Measurements from ENCODE around the gene GPC1.
"Not testable (repeated sequence)": the region's sequence is repeated elsewhere in the genome, so short reads cannot be mapped to it uniquely, and the experiment has no call there.

The GPC1 gene

DNA sequence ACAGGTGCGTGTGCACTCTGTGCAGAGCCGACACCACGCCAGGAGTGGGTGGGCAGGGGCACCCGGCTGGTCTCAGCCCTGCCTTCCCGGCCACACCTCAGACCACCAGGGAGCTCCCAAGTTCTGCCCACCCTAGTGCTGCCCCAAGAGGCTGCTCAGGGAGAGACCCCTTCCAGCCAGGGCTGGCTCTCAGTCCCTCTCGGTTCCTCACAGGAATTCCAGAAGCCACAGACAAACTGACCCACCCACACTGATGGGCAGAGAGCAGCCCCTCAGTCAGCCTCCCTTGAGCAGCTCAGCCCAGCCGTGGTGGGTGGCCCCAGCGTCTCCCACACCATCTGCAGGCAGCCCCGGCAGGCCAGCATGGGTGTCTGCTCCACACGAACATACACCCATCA, 33.8 kb downstream of the GPC1 start:
- DNase-seq = no peak

DNA sequence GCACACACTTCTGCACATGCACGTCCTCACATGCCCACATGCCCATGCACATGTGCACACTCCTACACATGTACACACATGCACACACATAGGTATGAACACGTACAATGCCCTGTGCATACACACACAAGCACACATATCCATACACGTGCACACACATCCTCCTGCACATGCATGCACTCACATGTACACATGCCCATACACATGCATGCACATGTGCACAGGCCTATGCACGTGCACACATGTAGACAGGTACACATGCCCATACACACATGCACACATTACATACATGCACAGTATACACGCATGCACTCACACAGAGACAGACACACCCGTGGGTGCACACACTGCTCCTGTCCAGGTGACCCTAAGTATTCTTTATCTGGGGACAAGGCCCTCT, 34.3 kb downstream of the GPC1 start:
- no peak for DNase-seq

DNA sequence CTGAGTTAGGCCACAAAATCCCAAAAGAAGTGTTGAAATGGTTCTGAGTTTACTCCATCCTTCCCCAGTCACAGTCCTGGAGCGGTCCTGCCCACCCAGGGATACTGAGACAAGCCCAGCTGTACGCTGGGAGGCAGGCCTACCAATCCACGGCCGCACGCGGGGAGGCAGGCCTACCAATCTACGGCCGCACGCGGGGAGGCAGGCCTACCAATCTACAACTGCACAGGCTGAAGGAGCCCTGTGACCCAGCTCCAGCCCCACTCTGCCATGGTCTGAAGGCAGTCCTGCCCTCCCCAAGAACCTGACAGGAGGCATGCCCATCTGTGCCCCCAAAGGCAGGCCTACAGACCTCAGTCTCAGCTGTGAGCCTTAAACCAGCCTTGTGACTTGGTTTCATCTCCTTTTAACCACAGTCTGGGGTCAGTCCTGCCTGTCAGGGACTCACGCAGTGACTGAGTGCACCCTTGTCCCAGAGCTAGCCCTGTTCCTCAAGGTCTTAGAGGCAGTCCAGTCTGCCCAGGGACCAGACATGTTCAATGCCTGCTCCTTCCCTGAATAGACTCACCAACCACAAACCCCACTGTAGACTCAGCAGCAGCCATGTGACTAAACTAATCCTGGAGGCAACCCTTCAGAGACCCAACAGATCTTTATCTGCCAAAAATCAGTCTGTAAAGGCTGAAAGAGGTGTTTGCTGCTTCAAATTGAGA, 36.8 kb downstream of the GPC1 start:
- DNase-seq = no peak

DNA sequence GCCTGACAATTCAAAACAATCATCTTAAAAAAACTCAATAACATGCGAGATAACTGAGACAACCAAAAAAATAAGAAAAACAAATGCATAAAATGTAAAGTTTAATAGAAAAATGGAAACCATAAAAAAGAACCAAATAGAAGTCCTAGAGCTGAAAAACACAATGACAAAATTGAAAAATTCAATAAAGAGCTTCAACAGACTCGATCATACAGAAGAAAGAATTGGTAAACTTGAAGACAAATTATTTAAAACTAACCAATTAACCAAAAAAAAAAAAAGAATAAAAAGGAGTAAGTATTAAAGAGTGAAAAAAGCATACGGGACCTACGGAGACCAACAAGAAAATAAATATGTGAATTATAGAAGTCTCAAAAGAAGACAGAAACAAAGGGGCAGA, 37.7 kb downstream of the GPC1 start:
- DNase-seq = no peak

GRCh38 chr2:240477916-240478315, 42.5 kb downstream of the GPC1 start:
- DNase-seq = no peak

- no peak for DNase-seq
Measured at GRCh38 chr2:240478346-240479110, 43.1 kb downstream of the GPC1 start.

- no peak for DNase-seq
Measured at GRCh38 chr2:240479111-240479501, 43.6 kb downstream of the GPC1 start.

GRCh38 chr2:240480834-240481623, 45.6 kb downstream of the GPC1 start:
- no peak for DNase-seq

DNA sequence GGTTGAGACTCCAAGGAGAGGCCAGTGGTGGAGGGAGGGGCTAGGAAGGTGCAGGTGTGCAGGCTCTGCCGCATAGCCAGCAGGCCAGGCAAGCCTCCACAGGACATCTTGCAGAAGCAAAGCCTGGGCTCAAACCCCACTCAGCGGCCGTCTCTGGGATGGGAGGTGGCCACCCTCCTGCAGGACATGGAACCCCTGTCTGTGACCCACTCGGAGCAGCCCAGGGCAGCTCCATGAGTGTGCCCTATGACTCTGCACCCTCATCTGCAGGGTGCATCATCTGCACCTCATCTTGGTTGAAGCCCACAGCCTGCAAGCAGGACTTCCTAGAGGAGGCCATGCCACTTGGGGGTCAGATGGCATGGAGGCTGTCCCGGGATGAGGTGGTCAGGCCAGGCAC, 46.3 kb downstream of the GPC1 start:
- DNase-seq = no peak

- no peak for DNase-seq
Measured at GRCh38 chr2:240482141-240482540, 46.7 kb downstream of the GPC1 start.

DNA sequence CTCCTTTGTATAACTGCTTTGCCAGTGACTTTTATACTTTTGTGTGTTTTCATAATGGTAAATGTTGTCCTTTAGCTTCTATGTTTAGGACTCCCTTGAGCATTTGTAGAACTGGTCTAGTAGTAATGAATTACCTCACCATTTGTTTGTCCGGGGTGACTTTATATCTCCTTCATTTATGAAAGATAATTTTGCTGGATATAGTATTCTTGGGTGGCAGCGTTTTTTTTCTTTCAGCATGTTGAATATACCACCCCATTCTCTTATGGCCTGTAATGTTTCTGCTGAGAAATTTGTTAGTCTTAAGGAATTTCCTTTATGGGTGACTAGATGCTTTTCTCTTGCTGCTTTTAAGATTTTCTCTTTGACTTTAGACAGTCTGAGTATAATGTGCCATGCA, 56.0 kb downstream of the GPC1 start:
- no peak for DNase-seq

DNA sequence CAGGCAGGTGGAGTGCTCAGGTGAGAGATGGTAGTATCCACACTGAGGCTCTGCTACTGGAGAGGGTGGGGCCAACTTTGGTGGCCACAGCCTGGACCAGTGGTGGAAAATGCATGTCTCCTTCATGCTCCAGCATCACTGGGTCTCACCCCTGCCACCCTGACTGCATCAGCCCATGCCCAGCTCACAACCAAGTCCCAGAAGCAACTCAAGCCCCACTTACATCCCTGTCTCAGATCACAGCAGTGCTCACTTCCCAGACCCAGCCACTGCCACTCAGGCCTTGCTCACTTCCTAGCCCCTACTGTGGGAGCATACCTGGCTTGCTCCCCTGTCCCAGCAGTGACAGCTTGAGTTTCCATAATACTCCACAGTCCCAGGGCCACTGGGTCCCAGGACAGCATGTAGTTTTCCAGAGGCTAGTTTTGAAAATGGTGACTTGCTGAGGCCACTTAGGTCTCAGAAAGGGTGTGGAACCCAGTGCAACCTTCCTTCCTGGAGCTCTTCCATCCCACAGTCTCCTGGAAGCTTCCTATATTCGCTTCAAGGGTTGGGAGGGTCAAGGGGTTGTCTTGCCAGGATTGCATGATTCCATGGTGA, 58.8 kb downstream of the GPC1 start:
- no peak for DNase-seq

GRCh38 chr2:240494942-240495341, 59.5 kb downstream of the GPC1 start:
- DNase-seq = not testable (repeated sequence)

DNA sequence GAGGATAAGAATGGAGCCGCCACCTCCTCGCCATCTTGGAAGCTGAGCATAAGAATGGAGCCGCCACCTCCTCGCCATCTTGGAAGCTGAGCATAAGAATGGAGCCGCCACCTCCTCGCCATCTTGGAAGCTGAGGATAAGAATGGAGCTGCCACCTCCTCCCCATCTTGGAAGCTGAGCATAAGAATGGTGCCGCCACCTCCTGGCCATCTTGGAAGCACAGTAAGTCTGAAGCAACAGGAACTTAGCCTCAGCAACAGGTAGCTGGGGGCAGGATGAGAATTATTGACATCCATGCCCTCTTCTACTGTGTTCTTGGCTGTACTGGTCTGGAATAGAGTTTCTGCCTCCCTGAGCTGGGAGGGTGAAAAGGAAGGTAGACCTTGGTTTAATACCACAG, 61.6 kb downstream of the GPC1 start:
- DNase-seq = not testable (repeated sequence)

DNA sequence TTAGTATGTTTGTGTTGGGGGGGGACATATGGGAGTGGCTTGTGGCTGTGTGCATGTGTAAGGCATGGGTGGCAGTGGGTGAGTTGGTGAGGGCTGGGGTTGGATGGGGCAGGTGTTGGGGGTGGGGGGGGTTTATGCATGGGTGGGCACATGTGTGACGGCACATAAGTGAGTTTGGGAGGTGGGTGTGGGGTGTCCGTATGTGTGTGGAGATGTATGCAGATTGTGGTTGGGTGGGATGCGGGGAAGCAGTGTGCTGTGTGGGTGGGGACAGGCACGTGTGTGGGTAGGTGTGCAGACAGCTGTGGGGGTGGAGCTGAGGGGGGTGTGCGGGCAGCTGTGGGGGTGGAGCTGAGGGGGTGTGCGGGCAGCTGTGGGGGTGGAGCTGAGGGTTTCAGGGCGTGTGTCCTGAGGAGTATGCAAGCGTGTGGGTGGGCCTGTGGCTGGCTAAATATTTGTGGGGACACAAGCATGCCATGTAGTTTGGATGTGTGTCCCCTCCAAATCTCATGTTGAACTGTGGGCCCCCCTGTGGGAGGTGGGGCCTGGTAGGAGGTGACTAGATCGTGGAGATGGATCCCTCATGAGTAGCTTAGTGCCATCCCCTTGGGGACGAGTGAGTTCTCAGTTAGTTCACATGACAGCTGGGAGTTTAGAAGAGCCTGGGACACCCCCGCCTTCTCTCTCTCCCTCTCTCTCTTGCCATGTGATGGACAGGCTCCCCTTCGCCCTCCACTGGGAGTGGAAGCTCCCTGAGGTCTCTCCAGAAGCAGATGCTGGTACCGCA, 62.9 kb downstream of the GPC1 start:
- no peak for DNase-seq

DNA sequence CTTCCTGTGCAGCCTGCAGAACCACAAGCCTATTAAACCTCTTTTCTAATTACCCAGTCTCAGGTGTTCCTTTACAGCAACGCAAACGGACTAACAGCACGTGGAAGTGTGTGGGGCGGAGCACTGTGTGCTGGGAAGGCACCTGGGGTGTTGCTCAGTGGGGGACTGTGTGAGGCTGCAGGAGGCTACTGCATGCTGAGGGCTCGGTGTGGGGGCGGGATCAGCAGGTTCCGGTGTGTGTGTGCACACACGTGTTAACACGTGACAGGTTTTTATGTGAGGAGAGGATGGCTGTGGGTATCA, 63.4 kb downstream of the GPC1 start:
- no peak for DNase-seq

DNA sequence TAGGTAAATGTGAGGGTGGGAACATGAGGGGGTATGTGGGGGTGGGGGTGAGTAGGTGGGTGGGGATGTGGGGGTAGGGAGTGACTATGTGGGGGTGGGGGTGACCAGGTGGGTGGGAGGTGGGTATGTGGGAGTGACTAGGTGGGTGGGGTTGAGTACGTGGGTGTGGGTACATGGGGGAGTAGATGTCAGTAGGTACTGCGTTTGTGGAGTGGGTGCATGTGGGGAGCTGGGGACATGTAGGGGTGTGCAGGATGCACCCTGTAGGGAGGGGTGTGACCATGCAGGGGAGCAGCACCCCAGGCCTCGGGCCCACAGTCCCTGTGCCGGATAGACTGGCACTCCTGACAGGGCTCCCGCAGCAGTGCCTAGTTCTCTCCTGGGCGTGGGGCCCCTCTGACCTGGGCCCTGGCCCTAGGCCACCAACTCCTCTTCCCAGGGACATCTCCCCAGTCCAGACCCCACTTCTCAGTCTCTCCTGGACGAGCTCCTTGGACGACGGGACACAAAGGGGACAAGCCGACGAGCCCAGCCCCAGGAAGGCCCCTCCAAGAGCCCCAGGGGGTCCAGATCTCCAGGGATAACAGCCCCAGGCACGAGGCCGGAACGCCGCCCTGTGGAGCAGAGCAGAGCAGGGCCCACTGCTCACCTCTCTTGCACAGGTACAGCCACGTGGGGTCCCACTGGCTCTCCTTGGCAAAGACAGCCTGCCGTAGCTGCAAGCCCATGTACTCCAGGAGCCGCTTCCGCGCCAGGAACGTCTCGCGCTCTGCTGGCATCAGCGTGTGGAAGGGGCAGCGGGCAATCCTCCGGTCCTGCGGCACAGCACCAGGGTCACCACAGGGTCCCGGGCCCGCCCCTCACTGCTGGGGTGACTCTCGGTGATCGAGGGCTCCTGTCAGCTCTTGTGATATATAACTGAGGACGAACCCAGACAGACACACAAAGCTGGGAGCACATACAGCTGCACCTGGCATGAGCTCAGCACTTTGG, 64.1 kb downstream of the GPC1 start:
- no peak for DNase-seq

- no peak for DNase-seq
Measured at GRCh38 chr2:240500561-240501423, 65.3 kb downstream of the GPC1 start.

DNA sequence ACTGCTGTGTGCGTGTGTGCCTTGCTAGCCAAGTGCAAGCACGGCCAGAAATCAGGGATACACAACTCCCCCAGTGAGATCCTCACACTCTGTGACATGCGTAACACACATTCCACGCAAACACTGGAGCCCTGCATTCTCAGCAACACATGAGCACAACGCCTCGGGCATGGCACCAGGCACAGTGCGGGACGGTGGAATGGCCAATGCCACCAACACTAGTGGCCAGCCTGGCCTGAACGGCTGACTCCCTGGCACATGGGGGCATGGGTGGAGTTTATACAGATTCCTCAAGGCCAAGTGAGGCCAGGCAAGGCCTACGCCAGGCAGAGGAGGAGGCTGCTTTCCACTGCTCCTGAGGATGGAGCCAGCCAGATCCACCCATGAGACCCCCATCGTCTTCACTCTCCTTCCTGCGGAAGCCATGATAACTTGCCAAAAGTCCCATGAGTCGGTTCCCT, 66.1 kb downstream of the GPC1 start:
- no peak for DNase-seq

DNA sequence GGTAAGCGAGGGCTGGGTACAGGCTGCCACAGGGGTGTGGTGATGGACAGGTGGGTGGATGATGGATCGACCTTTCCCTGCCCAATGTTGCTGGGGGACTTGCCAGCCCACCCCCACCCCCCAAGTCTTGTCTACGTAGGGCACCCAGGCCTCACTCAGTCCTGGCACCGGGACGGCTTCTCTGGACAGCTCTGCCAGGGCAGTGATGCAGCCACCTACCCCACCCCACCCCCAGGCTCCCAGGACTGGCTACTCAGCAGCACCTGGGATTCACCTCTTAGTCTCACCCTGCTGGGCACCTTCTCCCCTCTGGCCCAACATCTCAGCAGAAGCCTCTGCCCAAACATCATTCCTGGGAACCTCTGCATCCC, 66.6 kb downstream of the GPC1 start:
- no peak for DNase-seq

All from NCI-H2029 treated with DMSO at 0.1 percent for 48 hours (cell line).